Keratinocyte (primary cell): ENCODE data around the gene TCIRG1. TPM values are rescaled to one million over a fixed set of nuclear protein-coding genes. Genes with fewer than 3 reads are reported as not detected.

Experiments
- DNase-seq: peaks from one replicate; pipeline ENCODE4 v3.0.0-alpha.2; 2011; ENCODE audit warnings: low read depth, missing footprints, low spot score
- FAIRE-seq: peaks from 2 replicates; lab custom pipeline; 2011; peaks lifted over from hg19 to GRCh38; lab: Jason Lieb, UNC
- H2AFZ ChIP-seq: 2 replicates; pipeline ENCODE4 v1.6.0; 2012; ENCODE audit warnings: low read length, control low read depth, inconsistent platforms; ENCODE audit not compliant: control insufficient read depth
- H3K27ac ChIP-seq: 2 replicates; pipeline ENCODE4 v1.5.1; 2011; ENCODE audit warnings: low read length; ENCODE audit not compliant: control insufficient read depth, insufficient read depth
- H3K27me3 ChIP-seq: 3 replicates; pipeline ENCODE4 v1.6.0; 2011; ENCODE audit warnings: low read length; ENCODE audit not compliant: control insufficient read depth, insufficient read depth; ENCODE audit errors: extremely low read depth
- H3K36me3 ChIP-seq, 2 experiments: 2 replicates in 1 of 2; 3 replicates in 1 of 2; pipeline ENCODE4 v1.5.1; 2011; ENCODE audit warnings: low read length in 2 of 2, mild to moderate bottlenecking in 1 of 2; ENCODE audit not compliant: control insufficient read depth in 2 of 2, insufficient read depth in 2 of 2; ENCODE audit errors: extremely low read depth in 1 of 2
- H3K4me1 ChIP-seq: 3 replicates; pipeline ENCODE4 v1.5.1; 2011; ENCODE audit warnings: low read length; ENCODE audit not compliant: control insufficient read depth, insufficient read depth; ENCODE audit errors: extremely low read depth
- H3K4me2 ChIP-seq: 3 replicates; pipeline ENCODE4 v1.6.0; 2011; ENCODE audit warnings: low read depth, low read length; ENCODE audit not compliant: control insufficient read depth, insufficient read depth; ENCODE audit errors: extremely low read depth
- H3K4me3 ChIP-seq, 3 experiments: fragments of 200-600 bp in 1 of 3; sonication (generic) in 1 of 3; 2 replicates in 2 of 3; 3 replicates in 1 of 3; pipeline ENCODE4 v1.5.1; 2011 to 2016; ENCODE audit warnings: low read length in 3 of 3, mild to moderate bottlenecking in 3 of 3, control low read depth in 2 of 3, inconsistent platforms in 1 of 3, low read depth in 1 of 3, mixed read lengths in 1 of 3, mixed run types in 1 of 3, moderate library complexity in 1 of 3; ENCODE audit not compliant: control insufficient read depth in 2 of 3, insufficient read depth in 2 of 3; ENCODE audit errors: extremely low read depth in 1 of 3
- H3K79me2 ChIP-seq: 2 replicates; pipeline ENCODE4 v1.6.0; 2012; ENCODE audit warnings: low read length; ENCODE audit not compliant: control insufficient read depth, insufficient read depth
- H3K9ac ChIP-seq: 3 replicates; pipeline ENCODE4 v1.6.0; 2011; ENCODE audit warnings: low read length; ENCODE audit not compliant: control insufficient read depth, insufficient read depth; ENCODE audit errors: extremely low read depth
- H3K9me1 ChIP-seq: 3 replicates; pipeline ENCODE4 v1.6.0; 2011; ENCODE audit warnings: low read length; ENCODE audit not compliant: control insufficient read depth, insufficient read depth; ENCODE audit errors: extremely low read depth
- H3K9me3 ChIP-seq: 2 replicates; pipeline ENCODE4 v1.5.1; 2012; ENCODE audit warnings: low read depth, low read length; ENCODE audit not compliant: control insufficient read depth
- H4K20me1 ChIP-seq: 3 replicates; pipeline ENCODE4 v1.6.0; 2011; ENCODE audit warnings: low read length; ENCODE audit not compliant: control insufficient read depth, insufficient read depth; ENCODE audit errors: extremely low read depth
- EZH2 ChIP-seq: IDR thresholded peaks from one replicate; pipeline ENCODE4 v1.6.1; 2012; ENCODE audit warnings: inconsistent platforms, mild to moderate bottlenecking, low read length, moderate library complexity
- dilution Hi-C: fragments of 300-500 bp; cut with MboI; formaldehyde crosslinking; loops from one replicate; pipeline ENCODE4 v1.7.0; 2020; ENCODE audit warnings: low sequenced_read_pairs; ENCODE audit not compliant: extremely low pct_ligation_motif_present
- polyA plus RNA-seq, 5 experiments: library from polyadenylated mRNA; depleted of rRNA in 3 of 5; stranded (reverse) in 3 of 5; stranded (forward) in 1 of 5; unstranded in 1 of 5; fragments of >200 nt; gene quantifications; 1 replicate in 1 of 5; 2 replicates in 3 of 5; 3 replicates in 1 of 5; pipeline versions ENCODE4 v1.2.1 to v1.2.3, GENCODE V29; 2011 to 2012; ENCODE audit warnings: missing spikeins in 2 of 5, low read depth in 1 of 5, low replicate concordance in 1 of 5
- TF ChIP-seq, protein P1 (sequence below), 3 experiments: IDR thresholded peaks in 1 of 3; conservative IDR thresholded peaks in 1 of 3; optimal IDR thresholded peaks in 1 of 3; 2 replicates in 2 of 3; 3 replicates in 1 of 3; pipeline versions ENCODE3 to v1.5.1; 2011; ENCODE audit warnings: low read length in 3 of 3, mild to moderate bottlenecking in 3 of 3, moderate library complexity in 2 of 3, control low read depth in 1 of 3, inconsistent platforms in 1 of 3; ENCODE audit not compliant: insufficient read depth in 2 of 3; ENCODE audit errors: extremely low read depth in 1 of 3

TCIRG1 gene
- polyA plus RNA-seq, 1 donor (not counting 4 experiments of a cell fraction or from before 2014, with no cell fraction given) = 12.7 TPM

DNA sequence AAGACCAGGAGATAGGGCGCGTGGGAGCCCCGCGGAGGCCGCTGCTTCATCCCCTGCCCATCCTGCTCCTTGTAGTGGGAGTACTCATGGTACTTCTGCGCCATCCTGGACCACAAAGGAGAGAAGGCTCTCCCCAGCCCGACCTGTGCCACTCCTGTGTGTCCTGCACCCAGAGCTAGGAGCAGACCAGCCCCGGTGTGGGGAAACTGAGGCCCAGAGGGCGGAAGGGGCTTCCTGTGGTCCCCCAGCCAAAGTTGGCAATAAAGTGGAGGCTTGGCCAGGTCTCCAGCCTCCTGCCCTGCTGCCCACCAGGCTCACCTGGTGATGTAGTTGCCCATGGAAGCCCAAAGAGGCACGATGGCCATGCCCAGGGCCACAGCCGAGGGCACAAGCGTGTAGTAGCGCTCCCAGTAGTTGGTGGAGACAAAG lies 39.6 kb upstream of the TCIRG1 start:
- Histone ChIP-seq H3K79me2 (no peaks in the 10 kb centered on the region), H3K4me3 (no peak overlapping the region), H3K9me3 (no peaks in the 10 kb centered on the region), H3K9ac (no peak overlapping the region), H3K36me3 (peaks cover 0 to 1% of the 10 kb centered on the region in 2 experiments), H3K4me1 (peaks cover 8% of the 10 kb centered on the region), H4K20me1 (no peaks in the 10 kb centered on the region), H3K4me2 (no peak overlapping the region), H3K27ac (no peak overlapping the region), H3K27me3 (no peaks in the 10 kb centered on the region), H3K9me1 (no peaks in the 10 kb centered on the region), H2AFZ (no peak overlapping the region)
- dilution Hi-C loops = no loop called here
- DNase-seq (no peak), FAIRE-seq (no peak)
- TF ChIP-seq EZH2 = no peak
- TF ChIP-seq, protein P1, sequence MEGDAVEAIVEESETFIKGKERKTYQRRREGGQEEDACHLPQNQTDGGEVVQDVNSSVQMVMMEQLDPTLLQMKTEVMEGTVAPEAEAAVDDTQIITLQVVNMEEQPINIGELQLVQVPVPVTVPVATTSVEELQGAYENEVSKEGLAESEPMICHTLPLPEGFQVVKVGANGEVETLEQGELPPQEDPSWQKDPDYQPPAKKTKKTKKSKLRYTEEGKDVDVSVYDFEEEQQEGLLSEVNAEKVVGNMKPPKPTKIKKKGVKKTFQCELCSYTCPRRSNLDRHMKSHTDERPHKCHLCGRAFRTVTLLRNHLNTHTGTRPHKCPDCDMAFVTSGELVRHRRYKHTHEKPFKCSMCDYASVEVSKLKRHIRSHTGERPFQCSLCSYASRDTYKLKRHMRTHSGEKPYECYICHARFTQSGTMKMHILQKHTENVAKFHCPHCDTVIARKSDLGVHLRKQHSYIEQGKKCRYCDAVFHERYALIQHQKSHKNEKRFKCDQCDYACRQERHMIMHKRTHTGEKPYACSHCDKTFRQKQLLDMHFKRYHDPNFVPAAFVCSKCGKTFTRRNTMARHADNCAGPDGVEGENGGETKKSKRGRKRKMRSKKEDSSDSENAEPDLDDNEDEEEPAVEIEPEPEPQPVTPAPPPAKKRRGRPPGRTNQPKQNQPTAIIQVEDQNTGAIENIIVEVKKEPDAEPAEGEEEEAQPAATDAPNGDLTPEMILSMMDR (optimal IDR thresholded peaks at IDR 0.05 in 1 of 3, IDR thresholded peaks at IDR 0.05 in 1 of 3, conservative IDR thresholded peaks at IDR 0.05 in 1 of 3; ENCODE audit: extremely low read depth in 1 of 3, insufficient read depth in 2 of 3, low read length in 3 of 3) = no peak

- H4K20me1 ChIP-seq = no peaks in the 10 kb centered on the region
- DNase-seq (no peak), FAIRE-seq (no peak)
- no peaks in the 10 kb centered on the region for H3K27me3 ChIP-seq
- peaks cover 0 to 1% of the 10 kb centered on the region in 2 experiments for H3K36me3 ChIP-seq
- H3K79me2 ChIP-seq = no peaks in the 10 kb centered on the region
- H3K9me3 ChIP-seq = no peaks in the 10 kb centered on the region
- H3K9ac ChIP-seq = no peak overlapping the region
- peaks cover 9% of the 10 kb centered on the region for H3K4me1 ChIP-seq
- no peak overlapping the region for H2AFZ ChIP-seq
- H3K4me2 ChIP-seq = no peak overlapping the region
- TF ChIP-seq EZH2 = no peak
- TF ChIP-seq, protein P1 (optimal IDR thresholded peaks at IDR 0.05 in 1 of 3, IDR thresholded peaks at IDR 0.05 in 1 of 3, conservative IDR thresholded peaks at IDR 0.05 in 1 of 3; ENCODE audit: extremely low read depth in 1 of 3, insufficient read depth in 2 of 3, low read length in 3 of 3) = no peak
- H3K9me1 ChIP-seq = no peaks in the 10 kb centered on the region
- dilution Hi-C loops = no loop called here
- H3K27ac ChIP-seq = no peak overlapping the region
- no peak overlapping the region for H3K4me3 ChIP-seq
Measured at GRCh38 chr11:67999704-68000103, 39.1 kb upstream of the TCIRG1 start.
